ENCODE data around the gene IGFBP5. TPM values are rescaled to one million over a fixed set of nuclear protein-coding genes. Genes with fewer than 3 reads are reported as not detected.

The IGFBP5 gene
- total RNA-seq, 1 experiment from 2014 or later: not detected

GRCh38 chr2:216735668-216736067, 40.3 kb upstream of the IGFBP5 start:
- Histone ChIP-seq H3K36me3 (ENCODE audit: insufficient read depth, low read length) (no peaks in the 10 kb centered on the region), H3K9ac (ENCODE audit: low read length) (no peak overlapping the region), H3K4me2 (ENCODE audit: low read depth, low read length, poor library complexity, severe bottlenecking) (no peak overlapping the region), H3K9me3 (ENCODE audit: low read length) (no peaks in the 10 kb centered on the region), H3K27ac (ENCODE audit: low read length) (no peak overlapping the region), H3K79me2 (ENCODE audit: low read length) (no peaks in the 10 kb centered on the region), H3K9me2 (replicated peaks; ENCODE audit: insufficient read depth, low read length) (no peaks in the 10 kb centered on the region), H3K4me3 (ENCODE audit: low read length) (no peak overlapping the region), H3K27me3 (ENCODE audit: low read length) (no peaks in the 10 kb centered on the region), H2AFZ (ENCODE audit: low read length) (no peak overlapping the region), H4K20me1 (ENCODE audit: insufficient read depth, low read depth, low read length) (no peaks in the 10 kb centered on the region), H3K4me1 (ENCODE audit: low read length) (no peaks in the 10 kb centered on the region)
- no peak for DNase-seq

GRCh38 chr2:216735086-216735485, 39.7 kb upstream of the IGFBP5 start:
- Histone ChIP-seq H3K4me1 (ENCODE audit: low read length) (no peaks in the 10 kb centered on the region), H3K9me2 (replicated peaks; ENCODE audit: insufficient read depth, low read length) (no peaks in the 10 kb centered on the region), H3K27ac (ENCODE audit: low read length) (no peak overlapping the region), H3K79me2 (ENCODE audit: low read length) (no peaks in the 10 kb centered on the region), H3K4me3 (ENCODE audit: low read length) (no peak overlapping the region), H2AFZ (ENCODE audit: low read length) (no peak overlapping the region), H3K36me3 (ENCODE audit: insufficient read depth, low read length) (no peaks in the 10 kb centered on the region), H4K20me1 (ENCODE audit: insufficient read depth, low read depth, low read length) (no peaks in the 10 kb centered on the region), H3K9me3 (ENCODE audit: low read length) (no peaks in the 10 kb centered on the region), H3K27me3 (ENCODE audit: low read length) (no peaks in the 10 kb centered on the region), H3K9ac (ENCODE audit: low read length) (no peak overlapping the region), H3K4me2 (ENCODE audit: low read depth, low read length, poor library complexity, severe bottlenecking) (no peak overlapping the region)
- no peak for DNase-seq

- DNase-seq: no peak
- H3K9ac ChIP-seq (ENCODE audit: low read length): no peak overlapping the region
- H3K9me3 ChIP-seq (ENCODE audit: low read length): no peaks in the 10 kb centered on the region
- no peaks in the 10 kb centered on the region for H3K36me3 ChIP-seq (ENCODE audit: insufficient read depth, low read length)
- H3K4me2 ChIP-seq (ENCODE audit: low read depth, low read length, poor library complexity, severe bottlenecking): no peak overlapping the region
- H3K9me2 ChIP-seq (replicated peaks; ENCODE audit: insufficient read depth, low read length): no peaks in the 10 kb centered on the region
- no peaks in the 10 kb centered on the region for H3K79me2 ChIP-seq (ENCODE audit: low read length)
- no peak overlapping the region for H3K4me3 ChIP-seq (ENCODE audit: low read length)
- no peaks in the 10 kb centered on the region for H3K27me3 ChIP-seq (ENCODE audit: low read length)
- H3K4me1 ChIP-seq (ENCODE audit: low read length): no peaks in the 10 kb centered on the region
- H2AFZ ChIP-seq (ENCODE audit: low read length): no peak overlapping the region
- no peak overlapping the region for H3K27ac ChIP-seq (ENCODE audit: low read length)
- H4K20me1 ChIP-seq (ENCODE audit: insufficient read depth, low read depth, low read length): no peaks in the 10 kb centered on the region
These were observed 37.7 kb upstream of the IGFBP5 start for GRCh38 chr2:216733046-216733445.

GRCh38 chr2:216732334-216732733, 37.0 kb upstream of the IGFBP5 start:
- Histone ChIP-seq H2AFZ (ENCODE audit: low read length) (no peak overlapping the region), H3K27me3 (ENCODE audit: low read length) (no peaks in the 10 kb centered on the region), H4K20me1 (ENCODE audit: insufficient read depth, low read depth, low read length) (no peaks in the 10 kb centered on the region), H3K9ac (ENCODE audit: low read length) (no peak overlapping the region), H3K9me2 (replicated peaks; ENCODE audit: insufficient read depth, low read length) (no peaks in the 10 kb centered on the region), H3K4me2 (ENCODE audit: low read depth, low read length, poor library complexity, severe bottlenecking) (no peak overlapping the region), H3K4me1 (ENCODE audit: low read length) (no peaks in the 10 kb centered on the region), H3K36me3 (ENCODE audit: insufficient read depth, low read length) (no peaks in the 10 kb centered on the region), H3K79me2 (ENCODE audit: low read length) (no peaks in the 10 kb centered on the region), H3K27ac (ENCODE audit: low read length) (no peak overlapping the region), H3K9me3 (ENCODE audit: low read length) (no peaks in the 10 kb centered on the region), H3K4me3 (ENCODE audit: low read length) (no peak overlapping the region)
- DNase-seq: no peak

- Histone ChIP-seq H3K36me3 (ENCODE audit: insufficient read depth, low read length) (no peaks in the 10 kb centered on the region), H2AFZ (ENCODE audit: low read length) (no peak overlapping the region), H3K4me1 (ENCODE audit: low read length) (no peaks in the 10 kb centered on the region), H3K4me2 (ENCODE audit: low read depth, low read length, poor library complexity, severe bottlenecking) (no peak overlapping the region), H3K4me3 (ENCODE audit: low read length) (no peak overlapping the region), H3K9me3 (ENCODE audit: low read length) (no peaks in the 10 kb centered on the region), H3K27ac (ENCODE audit: low read length) (no peak overlapping the region), H3K27me3 (ENCODE audit: low read length) (no peaks in the 10 kb centered on the region), H3K79me2 (ENCODE audit: low read length) (no peaks in the 10 kb centered on the region), H3K9me2 (replicated peaks; ENCODE audit: insufficient read depth, low read length) (no peaks in the 10 kb centered on the region), H4K20me1 (ENCODE audit: insufficient read depth, low read depth, low read length) (no peaks in the 10 kb centered on the region), H3K9ac (ENCODE audit: low read length) (no peak overlapping the region)
- DNase-seq: no peak
These were observed 36.1 kb upstream of the IGFBP5 start for GRCh38 chr2:216731465-216731864.

- H3K9ac ChIP-seq (ENCODE audit: low read length): no peak overlapping the region
These were observed 35.5 kb upstream of the IGFBP5 start for GRCh38 chr2:216730871-216731270.

GRCh38 chr2:216727346-216728122, 32.2 kb upstream of the IGFBP5 start:
- Histone ChIP-seq H4K20me1 (ENCODE audit: insufficient read depth, low read depth, low read length) (no peaks in the 10 kb centered on the region), H3K79me2 (ENCODE audit: low read length) (no peaks in the 10 kb centered on the region), H3K9me2 (replicated peaks; ENCODE audit: insufficient read depth, low read length) (no peaks in the 10 kb centered on the region), H3K4me1 (ENCODE audit: low read length) (no peaks in the 10 kb centered on the region), H3K9me3 (ENCODE audit: low read length) (no peaks in the 10 kb centered on the region), H2AFZ (ENCODE audit: low read length) (no peak overlapping the region), H3K27ac (ENCODE audit: low read length) (no peak overlapping the region), H3K27me3 (ENCODE audit: low read length) (no peaks in the 10 kb centered on the region), H3K9ac (ENCODE audit: low read length) (no peak overlapping the region), H3K4me2 (ENCODE audit: low read depth, low read length, poor library complexity, severe bottlenecking) (no peak overlapping the region), H3K36me3 (ENCODE audit: insufficient read depth, low read length) (no peaks in the 10 kb centered on the region), H3K4me3 (ENCODE audit: low read length) (no peak overlapping the region)
- DNase-seq: no peak

More at GRCh38 chr2:216730871-216731270, 35.5 kb upstream of the IGFBP5 start:
- Histone ChIP-seq H3K9me2 (replicated peaks; ENCODE audit: insufficient read depth, low read length) (no peaks in the 10 kb centered on the region), H3K27me3 (ENCODE audit: low read length) (no peaks in the 10 kb centered on the region), H3K79me2 (ENCODE audit: low read length) (no peaks in the 10 kb centered on the region), H3K4me2 (ENCODE audit: low read depth, low read length, poor library complexity, severe bottlenecking) (no peak overlapping the region), H3K27ac (ENCODE audit: low read length) (no peak overlapping the region), H2AFZ (ENCODE audit: low read length) (no peak overlapping the region), H3K9me3 (ENCODE audit: low read length) (no peaks in the 10 kb centered on the region), H3K4me3 (ENCODE audit: low read length) (no peak overlapping the region), H3K4me1 (ENCODE audit: low read length) (no peaks in the 10 kb centered on the region), H4K20me1 (ENCODE audit: insufficient read depth, low read depth, low read length) (no peaks in the 10 kb centered on the region), H3K36me3 (ENCODE audit: insufficient read depth, low read length) (no peaks in the 10 kb centered on the region)
- DNase-seq: no peak

GRCh38 chr2:216724190-216724589, 28.8 kb upstream of the IGFBP5 start:
- Histone ChIP-seq H3K9me3 (ENCODE audit: low read length) (no peaks in the 10 kb centered on the region), H3K27me3 (ENCODE audit: low read length) (no peaks in the 10 kb centered on the region), H3K9ac (ENCODE audit: low read length) (no peak overlapping the region), H3K27ac (ENCODE audit: low read length) (no peak overlapping the region), H3K4me2 (ENCODE audit: low read depth, low read length, poor library complexity, severe bottlenecking) (no peak overlapping the region), H3K4me3 (ENCODE audit: low read length) (no peak overlapping the region), H3K4me1 (ENCODE audit: low read length) (no peaks in the 10 kb centered on the region), H2AFZ (ENCODE audit: low read length) (no peak overlapping the region), H3K9me2 (replicated peaks; ENCODE audit: insufficient read depth, low read length) (no peaks in the 10 kb centered on the region), H3K36me3 (ENCODE audit: insufficient read depth, low read length) (no peaks in the 10 kb centered on the region), H4K20me1 (ENCODE audit: insufficient read depth, low read depth, low read length) (no peaks in the 10 kb centered on the region), H3K79me2 (ENCODE audit: low read length) (no peaks in the 10 kb centered on the region)
- no peak for DNase-seq

Data from Karpas-422 (cell line).